Stimulated activated CD8-positive, alpha-beta memory T cell treated with anti-CD3 and anti-CD28 coated beads, Interleukin-7, amount 100 ng/mL, for 48 hours (primary cell): ENCODE data around the gene ARHGEF10L.
"Not testable (repeated sequence)": the region's sequence is repeated elsewhere in the genome, so short reads cannot be mapped to it uniquely, and the experiment has no call there.

ENCODE experiments used
- DNase-seq, 2 donors: peaks; one replicate each; pipeline ENCODE4 v3.0.0-alpha.2; 2020; ENCODE audit warnings: low read depth in 1 of 2; ENCODE audit errors: extremely low read depth in 1 of 2

The ARHGEF10L gene

GRCh38 chr1:17729248-17729647 is 189.8 kb downstream of the ARHGEF10L start:
- DNase-seq, result no peak

DNA sequence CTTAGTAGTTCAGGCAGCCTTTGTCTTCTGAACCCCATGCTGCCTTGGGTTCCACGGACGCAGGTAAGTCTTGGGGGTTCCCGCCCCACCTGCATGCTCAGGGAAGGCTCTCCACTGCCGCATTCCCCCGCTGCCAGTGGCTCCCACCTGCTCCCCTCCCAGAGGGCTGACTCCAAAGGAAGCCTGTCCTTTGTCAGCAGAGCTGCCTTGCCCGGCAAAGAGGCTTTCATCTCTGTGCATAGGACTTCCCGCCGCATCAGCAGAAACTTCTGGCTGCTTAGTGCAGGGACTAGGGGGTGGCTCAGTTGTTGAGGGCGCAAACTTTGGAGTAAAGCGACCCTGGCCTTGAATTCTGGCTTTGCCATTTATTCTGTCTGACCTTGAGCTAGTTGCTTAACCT is 190.4 kb downstream of the ARHGEF10L start:
- no peak for DNase-seq

DNA sequence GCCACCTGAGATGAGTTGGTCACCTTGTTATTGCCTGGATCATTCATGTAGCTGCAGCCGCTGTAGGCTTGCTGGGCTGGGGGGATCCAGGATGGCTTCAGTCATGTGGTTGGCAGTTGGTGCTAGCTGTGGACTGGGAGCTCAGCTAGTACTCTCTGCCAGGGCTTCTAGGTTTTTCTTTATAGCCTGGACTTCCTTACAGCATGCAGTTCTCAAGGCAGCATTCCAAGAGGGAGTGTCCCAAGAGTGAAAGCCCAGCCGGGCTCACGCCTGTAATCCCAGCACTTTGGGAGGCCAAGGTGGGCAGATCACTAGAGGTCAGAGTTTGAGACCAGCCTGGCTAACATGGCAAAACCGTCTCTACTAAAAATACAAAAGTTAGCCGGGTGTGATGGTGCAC is 192.0 kb downstream of the ARHGEF10L start:
- no peak for DNase-seq

GRCh38 chr1:17732475-17732874 is 193.0 kb downstream of the ARHGEF10L start:
- no peak for DNase-seq

DNA sequence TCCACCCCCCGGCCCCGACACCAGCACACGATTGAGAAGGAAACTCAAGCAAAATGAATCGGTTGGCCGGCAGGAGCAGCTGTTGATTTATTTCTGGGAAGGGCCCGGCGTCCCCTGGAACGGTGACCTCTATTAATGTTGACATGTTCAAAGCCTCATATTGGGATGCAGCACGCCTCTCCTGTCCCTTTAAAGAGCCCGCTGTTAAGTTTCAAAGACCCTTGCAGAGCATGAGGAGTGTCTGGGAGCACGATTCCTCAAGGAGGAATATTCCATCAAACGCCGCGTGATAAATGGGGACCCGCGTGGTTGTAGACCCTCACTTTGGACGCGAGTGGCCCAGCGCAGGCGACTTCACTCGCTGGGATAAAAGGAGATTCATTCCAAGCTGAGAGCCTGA is 194.2 kb downstream of the ARHGEF10L start:
- no peak for DNase-seq

DNA sequence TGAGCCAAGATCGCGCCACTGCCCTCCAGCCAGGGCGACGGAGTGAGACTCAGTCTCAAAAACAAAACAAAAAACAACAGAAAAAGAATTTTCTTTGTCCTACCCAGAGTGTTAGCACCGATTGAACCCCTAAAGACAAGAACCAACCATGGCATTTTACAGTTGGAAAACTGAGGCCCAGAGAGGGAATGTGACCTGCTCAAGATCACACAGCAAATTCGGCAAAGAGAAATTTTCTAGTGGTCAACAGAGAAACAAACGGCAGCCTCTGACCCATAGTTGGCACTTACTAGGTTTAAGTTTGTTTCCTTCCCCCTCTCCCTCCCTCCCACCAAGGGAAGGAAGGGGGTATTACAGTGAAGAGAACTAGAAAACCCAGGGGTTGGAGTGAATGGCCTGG is 195.1 kb downstream of the ARHGEF10L start:
- no peak for DNase-seq

GRCh38 chr1:17735348-17735747 is 195.8 kb downstream of the ARHGEF10L start:
- DNase-seq, result no peak

DNA sequence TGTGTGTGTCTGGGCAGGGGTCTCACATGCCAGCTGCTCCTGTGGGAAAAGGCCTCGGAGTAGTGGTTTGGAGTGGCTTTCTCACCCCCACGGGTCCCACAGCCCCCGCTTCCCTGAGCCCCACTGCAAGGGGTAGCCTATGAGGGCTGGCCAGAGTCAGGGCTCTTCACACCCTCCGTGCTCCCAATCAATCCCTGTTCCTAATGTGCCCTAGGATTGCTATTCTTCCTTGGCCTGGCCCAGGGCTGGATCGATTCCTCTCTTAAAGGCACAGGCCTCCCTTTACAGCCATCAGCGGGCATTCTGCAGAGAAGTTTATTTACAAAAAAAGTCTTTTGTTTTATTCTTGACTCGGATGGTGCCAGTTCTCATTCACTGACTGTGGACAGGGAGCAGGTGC is 196.3 kb downstream of the ARHGEF10L start:
- no peak for DNase-seq

DNA sequence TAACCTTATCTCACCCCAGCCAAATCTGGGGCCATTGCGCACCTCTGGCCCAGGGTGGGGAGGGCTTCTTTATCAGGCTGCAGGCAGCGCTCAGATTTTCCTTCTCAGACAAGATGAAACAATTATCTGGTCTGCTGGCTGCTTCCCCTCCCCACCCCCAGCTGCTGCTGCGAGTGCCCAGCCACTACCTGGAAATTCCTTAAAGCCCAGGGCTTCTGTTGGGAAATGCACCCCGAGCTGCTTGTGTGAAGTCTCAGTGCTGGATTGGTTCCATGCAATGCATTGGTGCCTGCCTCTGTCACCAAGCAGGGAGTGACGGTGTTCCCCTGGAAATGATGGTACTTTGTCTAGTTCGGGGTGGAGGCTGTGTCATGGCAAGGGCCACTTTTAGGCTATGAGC is 197.1 kb downstream of the ARHGEF10L start:
- DNase-seq, result no peak

DNA sequence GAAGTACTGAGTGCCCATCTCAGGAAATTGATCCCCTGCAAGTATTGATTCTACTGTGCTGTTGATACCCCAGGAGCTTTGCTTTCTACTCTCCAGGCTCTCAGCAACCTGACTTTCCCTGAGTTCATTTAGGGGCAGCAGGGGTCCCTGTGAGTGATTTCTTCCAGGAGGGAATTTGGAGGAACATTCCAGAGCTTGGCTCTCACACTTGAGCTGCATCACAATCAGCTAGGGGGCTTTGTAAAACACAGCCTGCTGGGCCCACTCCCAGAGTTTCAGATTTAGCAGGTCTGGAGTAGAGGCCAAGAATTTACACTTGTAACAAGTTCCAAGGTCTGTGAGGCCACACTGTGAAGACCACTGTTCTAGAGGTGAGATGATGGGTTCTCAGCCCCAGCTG is 199.6 kb downstream of the ARHGEF10L start:
- DNase-seq, result no peak

DNA sequence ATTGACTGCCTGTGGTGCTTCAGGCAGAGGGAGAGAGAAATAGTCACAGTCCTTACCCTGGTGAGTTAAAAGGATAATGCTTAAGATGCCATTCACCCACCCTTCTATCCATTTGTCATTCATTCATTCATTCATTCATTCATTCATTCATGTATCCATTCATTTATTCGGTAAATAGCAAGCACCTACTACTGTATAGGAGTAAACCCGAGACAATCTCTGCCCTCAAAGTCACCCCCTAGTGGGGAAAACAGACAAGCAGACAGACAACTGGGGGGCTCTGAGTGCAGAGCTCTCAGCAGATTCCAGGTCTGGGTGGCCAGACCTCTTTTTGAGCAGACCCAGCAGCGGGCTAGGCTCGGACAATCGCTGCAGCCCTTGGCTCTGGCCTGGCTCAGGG is 201.6 kb downstream of the ARHGEF10L start:
- no peak for DNase-seq

GRCh38 chr1:17742583-17742982 is 203.1 kb downstream of the ARHGEF10L start:
- no peak for DNase-seq

DNA sequence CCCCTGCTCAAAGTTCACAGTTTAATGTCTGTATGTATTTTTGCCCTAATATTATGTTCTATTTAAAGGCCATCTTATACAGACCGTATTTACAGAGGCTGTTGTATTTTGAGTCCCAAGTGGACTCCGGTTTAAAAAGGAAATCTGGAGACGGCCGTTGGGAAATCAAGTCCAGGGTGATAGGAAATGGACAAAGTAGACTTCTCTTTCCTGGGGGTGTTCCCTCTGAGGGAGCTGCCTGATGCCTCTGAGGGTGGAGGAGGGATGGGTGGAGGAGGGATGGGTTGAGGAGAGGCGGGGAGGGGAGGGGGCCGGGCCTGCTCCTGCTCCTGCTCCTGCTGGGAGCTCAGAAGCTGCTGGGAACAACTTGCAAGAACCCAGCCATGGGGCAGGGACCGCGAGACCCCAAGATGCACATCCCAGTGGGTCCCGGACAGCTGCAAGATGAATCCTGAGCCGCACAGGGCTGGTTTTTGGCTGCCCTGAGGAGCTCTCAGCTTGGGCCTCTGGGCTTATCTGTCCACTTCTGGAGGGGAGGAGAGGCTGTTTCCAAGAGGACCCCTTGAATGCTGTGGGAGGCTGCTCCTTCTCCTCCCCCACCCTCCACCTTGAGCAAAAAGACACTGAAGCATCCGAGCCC is 203.6 kb downstream of the ARHGEF10L start:
- no peak for DNase-seq

DNA sequence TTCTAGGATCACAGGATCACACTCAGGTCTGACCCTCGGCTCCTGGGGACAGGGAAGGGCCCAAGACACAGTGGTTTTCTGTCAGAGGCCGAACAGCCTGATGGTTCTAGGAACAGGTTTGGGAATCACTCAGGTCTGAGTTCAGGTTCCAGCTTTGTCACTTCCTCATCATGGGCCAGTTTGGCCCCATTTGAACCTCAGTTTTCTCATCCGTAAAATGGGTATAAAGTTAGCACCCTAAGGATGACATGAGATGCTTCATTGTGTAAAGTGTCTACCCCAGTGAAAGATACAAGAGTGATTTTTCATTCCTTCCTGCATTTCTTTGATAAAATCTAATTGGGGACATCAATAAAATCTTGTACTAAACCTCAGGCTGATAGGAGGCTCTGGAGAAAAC is 204.4 kb downstream of the ARHGEF10L start:
- no peak for DNase-seq

GRCh38 chr1:17744666-17745478 is 205.4 kb downstream of the ARHGEF10L start:
- no peak for DNase-seq

- no peak for DNase-seq
Measured at GRCh38 chr1:17745479-17745955, 206.0 kb downstream of the ARHGEF10L start.

DNA sequence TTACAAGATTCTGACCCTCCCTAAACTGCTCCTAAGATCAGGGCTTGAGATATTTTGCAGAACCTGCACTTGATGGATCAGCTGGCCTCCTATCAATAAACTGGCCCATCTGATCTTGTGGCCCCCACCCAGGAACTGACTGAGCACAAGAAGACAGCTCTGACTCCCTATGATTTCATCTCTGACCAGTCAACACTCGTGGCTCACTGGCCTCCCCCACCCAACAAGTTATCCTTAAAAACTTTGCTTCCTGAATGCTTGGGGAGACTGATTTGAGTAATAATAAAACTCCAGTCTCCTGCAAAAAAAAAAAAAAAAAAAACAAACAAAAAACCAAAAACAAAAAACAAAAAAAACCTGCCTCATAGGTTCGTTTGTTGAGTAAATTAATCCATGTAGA is 206.8 kb downstream of the ARHGEF10L start:
- DNase-seq, result not testable (repeated sequence)

DNA sequence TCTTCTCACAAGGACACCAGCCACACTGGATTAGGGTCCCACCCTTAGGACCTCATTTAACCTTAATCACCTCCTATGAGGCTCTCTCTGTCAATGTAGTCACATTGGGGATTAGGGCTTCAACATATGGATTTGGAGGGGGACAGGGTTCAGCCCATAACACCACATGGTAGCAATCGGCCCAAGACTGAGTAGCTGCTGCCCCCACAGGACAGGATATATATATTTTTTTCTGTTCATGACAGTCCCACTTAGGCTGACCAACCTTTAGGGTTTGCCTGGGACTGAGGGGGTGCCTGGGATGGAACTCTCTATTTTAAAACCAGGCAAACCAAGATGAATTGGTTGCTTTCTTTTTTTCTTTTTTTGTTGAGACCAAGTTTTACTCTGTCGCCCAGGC is 207.4 kb downstream of the ARHGEF10L start:
- DNase-seq, result no peak
